Panc1 (cell line): ENCODE measurements around the gene NPHP4. TPM values are rescaled to one million over a fixed set of nuclear protein-coding genes. Genes with fewer than 3 reads are reported as not detected.

Source experiments
- ATAC-seq: fragments of 200-7000 bp; cut with Tn5 transposase; 2 replicates; pipeline ENCODE4 v1.9.1; 2020; ENCODE audit warnings: mild to moderate bottlenecking, moderate library complexity
- BruUV-seq: library from RNA; stranded (reverse); fragments of 400-500 nt; replicated peaks from 2 replicates; lab custom pipeline; 2021; lab: Mats Ljungman, UMichigan
- CTCF ChIA-PET: fragments of 300-600 bp; sonication (Branson Sonifier 250); formaldehyde crosslinking; loops from one replicate; lab custom pipeline; 2022; ENCODE audit warnings: antibody characterized with exemption; lab: Charles Lee
- POLR2A ChIA-PET: fragments of 300-600 bp; sonication (Branson Sonifier 250); formaldehyde crosslinking; loops from one replicate; lab custom pipeline; 2022; ENCODE audit warnings: antibody characterized with exemption; lab: Charles Lee
- DNase-seq: peaks from one replicate; pipeline ENCODE4 v3.0.0-alpha.2; 2010; ENCODE audit warnings: low read depth, low spot score
- H3K27ac ChIP-seq: 2 replicates; pipeline ENCODE4 v1.5.1; 2011; ENCODE audit warnings: mild to moderate bottlenecking, low read length, inconsistent platforms
- H3K27me3 ChIP-seq: fragments of 200-500 bp; sonication (Bioruptor generic); 2 replicates; pipeline ENCODE4 v1.6.0; 2014; ENCODE audit warnings: low read length, inconsistent platforms; ENCODE audit not compliant: control insufficient read depth, insufficient read depth
- H3K36me3 ChIP-seq: fragments of 200-500 bp; sonication (Bioruptor generic); 2 replicates; pipeline ENCODE4 v1.5.1; 2014; ENCODE audit warnings: inconsistent platforms, mild to moderate bottlenecking, low read length, moderate library complexity; ENCODE audit not compliant: control insufficient read depth, insufficient read depth
- H3K4me1 ChIP-seq: 2 replicates; pipeline ENCODE4 v1.5.1; 2011; ENCODE audit warnings: inconsistent platforms, mild to moderate bottlenecking, low read length, moderate library complexity; ENCODE audit not compliant: control insufficient read depth, insufficient read depth
- H3K4me3 ChIP-seq, 2 experiments: 2 replicates each; pipeline ENCODE4 v1.5.1; 2011 to 2012; ENCODE audit warnings: low read depth in 2 of 2, low read length in 2 of 2, mild to moderate bottlenecking in 2 of 2, inconsistent platforms in 1 of 2, moderate library complexity in 1 of 2
- H3K9me3 ChIP-seq: fragments of 200-500 bp; sonication (Bioruptor generic); 2 replicates; pipeline ENCODE4 v1.5.1; 2014; ENCODE audit warnings: low read depth, mild to moderate bottlenecking, inconsistent platforms, low read length, moderate library complexity; ENCODE audit not compliant: control insufficient read depth, insufficient read depth
- CTCF ChIP-seq: fragments of 450-650 bp; IDR thresholded peaks from 2 replicates; pipeline ENCODE4 v1.5.1; 2017; ENCODE audit warnings: mild to moderate bottlenecking
- POLR2AphosphoS5 ChIP-seq: IDR thresholded peaks from 2 replicates; pipeline ENCODE4 v1.6.1; 2012; ENCODE audit warnings: mild to moderate bottlenecking, low read depth, low read length, moderate library complexity
- REST ChIP-seq, 2 experiments: IDR thresholded peaks; 2 replicates each; pipeline ENCODE4 v1.6.1; 2011 to 2012; ENCODE audit warnings: low read depth in 2 of 2, control low read depth in 1 of 2, low read length in 1 of 2, mild to moderate bottlenecking in 1 of 2, moderate library complexity in 1 of 2; ENCODE audit not compliant: insufficient read depth in 1 of 2
- SIN3A ChIP-seq: IDR thresholded peaks from 2 replicates; pipeline ENCODE4 v1.6.1; 2012; ENCODE audit warnings: low read depth, mild to moderate bottlenecking, low read length, moderate library complexity, borderline replicate concordance; ENCODE audit not compliant: insufficient read depth
- TCF7L2 ChIP-seq: IDR thresholded peaks from 2 replicates; pipeline ENCODE4 v1.6.1; 2011; ENCODE audit warnings: mild to moderate bottlenecking, low read depth, low read length, inconsistent platforms
- in situ Hi-C: cut with HindIII; loops from 2 replicates; pipeline ENCODE4 v1.10.0; 2016; ENCODE audit warnings: low sequenced_read_pairs, low pct_unique_long_range_greater_than_20kb
- intact Hi-C: fragments of 100-400 bp; cut with micrococcal nuclease; formaldehyde crosslinking; loops from one replicate; pipeline ENCODE4 v1.10.0; 2022; ENCODE audit not compliant: unreplicated experiment
- microRNA-seq: library from miRNA; unstranded; fragments of <30 nt; microRNA quantifications from one replicate; pipeline ENCODE4 v1.1.0, GENCODE V29; 2020; ENCODE audit not compliant: unreplicated experiment
- total RNA-seq: library from RNA; stranded (reverse); gene quantifications from one replicate; pipeline ENCODE4 v1.2.1, GENCODE V29; 2021; ENCODE audit not compliant: unreplicated experiment

NPHP4 gene
- total RNA-seq, 1 experiment from 2014 or later, result 20.1 TPM

DNA sequence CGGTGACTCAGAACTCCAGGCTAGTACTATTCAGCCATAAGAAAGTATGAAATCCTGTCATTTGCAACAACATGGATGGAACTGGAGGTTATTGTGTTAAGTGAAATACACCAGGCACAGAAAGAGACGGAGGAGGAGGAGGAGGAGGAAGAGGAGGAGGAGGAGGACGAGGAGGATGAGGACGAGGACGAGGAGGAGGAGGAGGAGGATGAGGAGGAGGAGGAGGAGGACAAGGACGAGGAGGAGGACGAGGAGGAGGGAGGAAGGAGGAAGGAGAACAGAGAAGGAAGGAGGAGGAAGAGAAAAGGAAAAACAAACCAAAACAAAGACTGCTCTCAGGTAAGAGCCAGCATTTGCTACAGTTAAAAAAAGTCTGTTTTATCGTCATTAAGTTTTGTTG, 178.7 kb downstream of the NPHP4 start:
- Histone ChIP-seq H3K4me1 (no peaks in the 10 kb centered on the region), H3K27ac (no peak overlapping the region), H3K27me3 (peaks cover 6% of the 10 kb centered on the region), H3K36me3 (no peaks in the 10 kb centered on the region), H3K9me3 (no peaks in the 10 kb centered on the region), H3K4me3 (no peak overlapping the region)
- POLR2A ChIA-PET, result no interaction called here
- no peak for DNase-seq
- ATAC-seq, result no peak
- in situ Hi-C loops, result no loop called here
- CTCF ChIA-PET, result no interaction called here
- TF ChIP-seq SIN3A, result no peak
- TF ChIP-seq TCF7L2, result no peak
- no peak for TF ChIP-seq REST (IDR thresholded peaks at IDR 0.05; ENCODE audit: insufficient read depth in 1 of 2, low read depth in 2 of 2, low read length in 1 of 2)
- TF ChIP-seq CTCF, result no peak
- no peak for TF ChIP-seq POLR2AphosphoS5
- intact Hi-C loops, result no loop called here
- no TSS peak for BruUV-seq

Small RNA genes within 50 kb of the gene (microRNA-seq; reads per million reads assigned to microRNA genes)
- not detected for gene MIR4689

Other genes with a start within 250 kb of the NPHP4 start
- gene KCNAB2, start 53.5 kb upstream of the NPHP4 start, total RNA-seq, result 27.6 TPM
- gene CHD5, start 187.9 kb upstream of the NPHP4 start, total RNA-seq, result 62.9 TPM
- gene RPL22, start 207.2 kb upstream of the NPHP4 start, total RNA-seq, result 309 TPM
- gene RNF207, start 213.7 kb upstream of the NPHP4 start, total RNA-seq, result 115 TPM
- gene ICMT, start 243.5 kb upstream of the NPHP4 start, total RNA-seq, result 81.0 TPM